Neural cell (in vitro differentiated cells): Measurements from ENCODE around the gene SVOP. TPM values are rescaled to one million over a fixed set of nuclear protein-coding genes. Genes with fewer than 3 reads are reported as not detected.

ENCODE experiments used
- H2AFZ ChIP-seq: fragments of 200-600, 300-800 bp; sonication (generic), shearing (Covaris generic); 2 replicates; pipeline ENCODE4 v1.6.0; 2014; ENCODE audit warnings: low read depth, mild to moderate bottlenecking, antibody characterized with exemption, low read length, moderate library complexity
- H3F3A ChIP-seq: fragments of 200-600 bp; shearing (Covaris generic); 2 replicates; pipeline ENCODE4 v1.6.1; 2016; ENCODE audit warnings: mild to moderate bottlenecking, moderate library complexity, mixed read lengths, antibody characterized with exemption, low read length; ENCODE audit not compliant: insufficient read depth, poor library complexity, severe bottlenecking
- H3K27ac ChIP-seq: fragments of 200-600, 300-800 bp; sonication (generic), shearing (Covaris generic); 2 replicates; pipeline ENCODE4 v1.5.1; 2014; ENCODE audit warnings: mild to moderate bottlenecking, low read length, moderate library complexity
- H3K27me3 ChIP-seq: fragments of 300-800, 200-600 bp; sonication (generic), shearing (Covaris generic); 2 replicates; pipeline ENCODE4 v1.6.0; 2014; ENCODE audit warnings: mild to moderate bottlenecking, low read depth, low read length, moderate library complexity; ENCODE audit not compliant: insufficient read depth
- H3K36me3 ChIP-seq: fragments of 300-800, 200-600 bp; sonication (generic), shearing (Covaris generic); 2 replicates; pipeline ENCODE4 v1.5.1; 2014; ENCODE audit warnings: mild to moderate bottlenecking, antibody characterized with exemption, low read length, moderate library complexity; ENCODE audit not compliant: insufficient read depth
- H3K4me2 ChIP-seq: fragments of 300-800, 200-600 bp; sonication (generic), shearing (Covaris generic); 2 replicates; pipeline ENCODE4 v1.6.0; 2014; ENCODE audit warnings: mild to moderate bottlenecking, low read length
- H3K4me3 ChIP-seq: fragments of 300-800, 200-600 bp; sonication (generic), shearing (Covaris generic); 2 replicates; pipeline ENCODE4 v1.5.1; 2014; ENCODE audit warnings: mild to moderate bottlenecking, low read length, moderate library complexity
- H3K79me2 ChIP-seq: fragments of 200-600 bp; shearing (Covaris generic); replicated peaks from 2 replicates; pipeline ENCODE4 v1.6.0; 2014; ENCODE audit warnings: mild to moderate bottlenecking, low read length, moderate library complexity; ENCODE audit not compliant: insufficient read depth
- H3K9ac ChIP-seq: fragments of 300-800, 200-600 bp; sonication (generic), shearing (Covaris generic); 2 replicates; pipeline ENCODE4 v1.6.1; 2016; ENCODE audit warnings: mild to moderate bottlenecking, low read length, mixed read lengths
- H3K9me2 ChIP-seq: fragments of 200-600 bp; shearing (Covaris generic); 2 replicates; pipeline ENCODE4 v1.6.1; 2016; ENCODE audit warnings: mild to moderate bottlenecking, low read length, mixed read lengths; ENCODE audit not compliant: insufficient read depth
- H3K9me3 ChIP-seq: fragments of 200-600, 300-800 bp; sonication (generic), shearing (Covaris generic); 2 replicates; pipeline ENCODE4 v1.6.1; 2016; ENCODE audit warnings: mild to moderate bottlenecking, mixed run types, low read length, moderate library complexity, mixed read lengths
- H4K20me1 ChIP-seq: fragments of 200-600 bp; shearing (Covaris generic); 2 replicates; pipeline ENCODE4 v1.6.1; 2016; ENCODE audit warnings: mild to moderate bottlenecking, mixed run types; ENCODE audit not compliant: insufficient read depth
- CTCF ChIP-seq: fragments of 450-650 bp; IDR thresholded peaks from 2 replicates; pipeline ENCODE4 v1.5.1; 2014; ENCODE audit warnings: antibody characterized with exemption, mild to moderate bottlenecking, moderate library complexity; ENCODE audit not compliant: poor library complexity, severe bottlenecking
- EP300 ChIP-seq: fragments of 450-650 bp; conservative IDR thresholded peaks from 2 replicates; pipeline ENCODE4 v1.6.1; 2014; ENCODE audit warnings: antibody characterized with exemption, mild to moderate bottlenecking, moderate library complexity; ENCODE audit not compliant: poor library complexity, severe bottlenecking
- EZH2 ChIP-seq: fragments of 200-600, 300-800 bp; shearing (Covaris generic), sonication (generic); IDR thresholded peaks from 2 replicates; pipeline ENCODE4 v1.6.1; 2014; ENCODE audit warnings: antibody characterized with exemption, low read length, borderline replicate concordance, mild to moderate bottlenecking; ENCODE audit not compliant: insufficient read depth, poor library complexity, severe bottlenecking
- MXI1 ChIP-seq: fragments of 450-650 bp; conservative IDR thresholded peaks from 2 replicates; pipeline ENCODE4 v1.6.1; 2014; ENCODE audit warnings: antibody characterized with exemption, mild to moderate bottlenecking; ENCODE audit not compliant: poor library complexity, severe bottlenecking
- POLR2AphosphoS5 ChIP-seq: IDR thresholded peaks from 2 replicates; pipeline ENCODE4 v1.6.1; 2012
- RAD21 ChIP-seq: fragments of 450-650 bp; conservative IDR thresholded peaks from 2 replicates; pipeline ENCODE4 v1.6.1; 2014; ENCODE audit warnings: antibody characterized with exemption, mild to moderate bottlenecking, moderate library complexity
- REST ChIP-seq: IDR thresholded peaks from 2 replicates; pipeline ENCODE4 v1.6.1; 2012; ENCODE audit warnings: borderline replicate concordance
- SMC3 ChIP-seq: fragments of 450-650 bp; conservative IDR thresholded peaks from 2 replicates; pipeline ENCODE4 v1.6.1; 2014; ENCODE audit warnings: antibody characterized with exemption, mild to moderate bottlenecking, moderate library complexity; ENCODE audit not compliant: poor library complexity
- TAF1 ChIP-seq: IDR thresholded peaks from 2 replicates; pipeline ENCODE4 v1.6.1; 2012; ENCODE audit warnings: low read depth
- polyA plus RNA-seq: library from polyadenylated mRNA; depleted of rRNA; stranded (reverse); fragments of >200 nt; gene quantifications from 2 replicates; pipeline ENCODE4 v1.2.3, GENCODE V29; 2014

The SVOP gene
- polyA plus RNA-seq, 1 donor from 2014 or later = 41.3 TPM

- TF ChIP-seq EP300 = no peak
- no peak for TF ChIP-seq SMC3
- no peak for TF ChIP-seq RAD21
- TF ChIP-seq POLR2AphosphoS5 = no peak
- no peak for TF ChIP-seq EZH2
- TF ChIP-seq REST = no peak
- TF ChIP-seq CTCF = no peak
- TF ChIP-seq TAF1 = no peak
- TF ChIP-seq MXI1 = no peak
- H3K4me3 ChIP-seq = no peak overlapping the region
- H3K27me3 ChIP-seq = no peaks in the 10 kb centered on the region
- H3K79me2 ChIP-seq = no peaks in the 10 kb centered on the region
- H3K27ac ChIP-seq = no peak overlapping the region
- H2AFZ ChIP-seq = no peak overlapping the region
- peaks cover 9% of the 10 kb centered on the region for H3K36me3 ChIP-seq
- no peaks in the 10 kb centered on the region for H3K9me2 ChIP-seq
- H3K4me2 ChIP-seq = no peak overlapping the region
- H3K9me3 ChIP-seq = no peaks in the 10 kb centered on the region
- no peaks in the 10 kb centered on the region for H3F3A ChIP-seq
- no peak overlapping the region for H3K9ac ChIP-seq
- no peaks in the 10 kb centered on the region for H4K20me1 ChIP-seq
These were observed 39.0 kb downstream of the SVOP start for GRCh38 chr12:108981835-108982234.

GRCh38 chr12:108980831-108981618 lies 39.8 kb downstream of the SVOP start:
- no peaks in the 10 kb centered on the region for H3K9me3 ChIP-seq
- TF ChIP-seq POLR2AphosphoS5 (no peak), MXI1 (no peak), EP300 (no peak), CTCF (no peak), RAD21 (no peak), SMC3 (no peak), REST (no peak), EZH2 (no peak), TAF1 (no peak)
- no peak overlapping the region for H3K9ac ChIP-seq
- H4K20me1 ChIP-seq = no peaks in the 10 kb centered on the region
- no peak overlapping the region for H3K4me2 ChIP-seq
- H2AFZ ChIP-seq = no peak overlapping the region
- H3K36me3 ChIP-seq = peaks cover 9% of the 10 kb centered on the region
- H3K79me2 ChIP-seq = no peaks in the 10 kb centered on the region
- H3F3A ChIP-seq = no peaks in the 10 kb centered on the region
- H3K9me2 ChIP-seq = no peaks in the 10 kb centered on the region
- no peak overlapping the region for H3K4me3 ChIP-seq
- no peak overlapping the region for H3K27ac ChIP-seq
- no peaks in the 10 kb centered on the region for H3K27me3 ChIP-seq
